T-helper 22 cell (primary cell): Measurements from ENCODE around the gene RAI1.

Experiments used
- DNase-seq: peaks from one replicate; pipeline ENCODE4 v3.0.0-alpha.2; 2020; ENCODE audit warnings: low read depth

The RAI1 gene

DNA sequence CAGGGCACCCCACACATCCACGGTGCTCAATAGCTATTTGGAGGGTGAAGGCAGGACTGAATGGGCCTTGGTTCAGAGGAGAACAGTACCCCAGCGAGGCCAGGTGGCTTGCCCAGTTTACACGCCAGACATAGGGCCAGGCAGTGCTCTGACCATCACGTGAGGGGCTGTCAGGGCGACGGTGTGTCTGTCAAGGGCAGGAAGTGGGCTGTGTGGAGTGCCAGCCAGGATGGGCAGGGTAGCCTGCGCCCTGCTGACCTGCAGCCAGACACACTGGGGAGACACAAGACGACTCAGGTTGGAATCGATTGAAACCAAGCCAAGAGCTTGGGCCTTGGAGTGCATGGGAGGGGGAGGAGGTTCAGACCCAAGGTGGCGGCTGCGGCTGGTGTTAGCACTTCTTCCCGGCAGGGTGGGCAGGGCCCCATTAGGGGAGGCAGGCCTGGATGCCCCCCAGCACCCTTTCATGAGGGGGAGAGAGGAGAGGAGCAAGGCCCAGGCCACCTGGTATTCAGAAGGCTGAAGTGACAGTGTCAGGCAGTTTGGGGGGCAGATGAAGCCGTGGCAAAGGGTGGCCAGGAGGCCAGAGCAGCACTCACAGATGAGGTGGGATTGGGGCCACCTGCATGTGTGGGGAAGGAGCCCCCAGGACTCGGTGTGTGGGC is 87.3 kb downstream of the RAI1 start:
- no peak for DNase-seq

DNA sequence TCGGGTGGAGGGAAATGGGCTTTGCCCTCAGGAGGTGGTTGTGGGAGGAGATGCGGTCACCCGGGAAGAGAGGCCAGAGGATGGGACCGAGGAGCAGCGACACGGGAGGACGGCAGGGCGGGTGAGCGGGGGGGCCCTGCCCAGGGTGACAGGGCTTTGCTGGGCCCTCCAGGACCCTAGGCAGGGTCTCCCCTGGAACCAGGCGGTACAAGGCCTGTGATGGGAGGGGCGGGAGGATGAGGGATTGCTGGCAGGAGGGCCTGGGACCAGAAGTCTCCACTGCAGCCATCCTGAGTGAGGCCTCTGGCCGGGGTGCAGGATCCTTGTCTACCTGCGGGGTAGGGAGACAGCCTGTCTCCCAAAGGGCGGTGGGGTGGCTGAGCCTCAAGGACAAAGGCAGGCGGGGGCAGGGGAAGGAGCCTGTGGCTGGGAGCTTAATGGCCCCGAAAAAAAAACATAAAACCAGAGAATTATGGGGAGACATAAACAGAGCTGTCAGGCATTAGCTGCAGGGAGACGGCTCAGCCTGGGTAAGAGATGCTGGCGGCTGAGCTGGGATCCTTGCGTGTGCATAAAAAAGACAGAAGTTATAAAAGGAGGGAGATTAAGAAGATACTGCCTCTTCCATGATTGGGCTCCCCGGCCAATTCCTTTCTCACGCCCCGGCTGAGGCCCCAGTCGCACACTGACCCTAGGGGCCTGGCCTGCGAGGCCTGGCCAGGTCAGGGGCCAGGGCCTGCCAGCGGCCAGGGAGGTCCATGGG is 88.8 kb downstream of the RAI1 start:
- no peak for DNase-seq

DNA sequence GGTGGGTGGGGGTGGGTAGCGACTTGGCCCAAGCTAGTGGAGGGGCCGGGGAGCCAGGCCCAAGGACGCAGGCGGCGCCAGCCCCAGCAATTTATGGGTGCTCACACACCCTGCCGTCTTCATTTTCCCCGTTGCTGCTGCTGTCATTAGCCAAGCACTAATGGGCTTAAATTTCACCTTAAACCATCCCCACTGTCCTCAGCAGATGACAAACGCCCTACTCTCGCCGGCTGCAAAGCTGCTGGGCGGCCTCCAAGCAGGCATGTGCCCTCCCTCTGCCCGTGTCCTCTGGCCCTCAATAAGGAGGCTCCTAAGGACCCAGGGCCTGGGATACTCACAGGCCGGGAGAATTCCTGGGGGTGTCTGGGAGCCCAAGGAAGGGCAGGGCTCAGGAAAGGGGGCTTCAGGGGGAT is 89.4 kb downstream of the RAI1 start:
- no peak for DNase-seq

DNA sequence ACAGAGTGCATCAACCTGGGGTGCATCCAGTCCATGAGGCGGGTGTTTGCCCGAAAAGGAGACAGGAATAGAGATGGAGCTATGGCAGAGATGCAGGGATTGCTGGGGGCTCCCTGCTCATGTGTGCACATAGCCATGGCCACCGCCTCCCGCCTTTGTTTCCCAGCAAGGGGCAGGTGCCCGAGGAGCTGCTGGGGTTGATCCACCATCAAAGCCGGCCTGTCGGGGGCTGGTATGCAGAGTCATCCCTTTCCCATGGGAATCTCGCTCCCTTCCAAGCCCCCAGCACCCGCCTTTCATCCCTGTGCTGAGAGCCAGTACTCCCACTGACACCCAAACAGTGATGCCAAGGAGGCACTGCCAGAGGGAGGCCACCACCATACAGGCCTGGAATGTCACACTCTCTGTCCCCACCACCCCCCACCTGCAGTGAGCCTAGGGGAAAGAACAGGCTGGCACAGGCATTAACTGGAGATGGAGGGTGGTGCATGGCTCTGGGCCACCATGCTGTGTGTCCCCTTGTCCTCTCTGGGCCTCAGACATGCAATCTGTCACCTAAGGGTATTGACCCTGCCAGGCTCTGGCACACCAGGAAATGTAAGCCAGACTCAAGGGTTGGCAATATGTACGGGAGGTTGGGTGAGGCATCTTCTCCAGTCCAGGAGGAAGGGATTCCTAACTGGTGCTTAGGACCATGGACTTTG is 90.4 kb downstream of the RAI1 start:
- no peak for DNase-seq

DNA sequence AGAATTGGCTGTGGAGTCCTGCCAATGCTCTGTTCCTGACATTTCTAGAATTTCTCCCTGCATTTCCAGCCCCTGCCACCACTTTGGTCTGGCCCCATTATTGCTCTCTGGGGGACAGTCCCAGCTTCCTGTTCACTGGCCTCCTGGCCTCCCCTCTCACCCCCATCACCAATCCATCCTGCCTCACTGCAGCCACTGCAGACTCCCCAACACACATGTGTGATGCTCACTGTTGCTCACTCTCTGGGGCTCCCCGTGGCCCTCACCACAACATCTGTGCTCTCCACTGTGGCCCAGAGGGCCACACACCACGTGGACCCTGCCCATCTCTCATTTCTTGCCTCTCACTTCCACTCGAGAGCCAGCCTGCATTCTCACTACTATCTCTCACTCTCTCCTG is 91.0 kb downstream of the RAI1 start:
- no peak for DNase-seq

DNA sequence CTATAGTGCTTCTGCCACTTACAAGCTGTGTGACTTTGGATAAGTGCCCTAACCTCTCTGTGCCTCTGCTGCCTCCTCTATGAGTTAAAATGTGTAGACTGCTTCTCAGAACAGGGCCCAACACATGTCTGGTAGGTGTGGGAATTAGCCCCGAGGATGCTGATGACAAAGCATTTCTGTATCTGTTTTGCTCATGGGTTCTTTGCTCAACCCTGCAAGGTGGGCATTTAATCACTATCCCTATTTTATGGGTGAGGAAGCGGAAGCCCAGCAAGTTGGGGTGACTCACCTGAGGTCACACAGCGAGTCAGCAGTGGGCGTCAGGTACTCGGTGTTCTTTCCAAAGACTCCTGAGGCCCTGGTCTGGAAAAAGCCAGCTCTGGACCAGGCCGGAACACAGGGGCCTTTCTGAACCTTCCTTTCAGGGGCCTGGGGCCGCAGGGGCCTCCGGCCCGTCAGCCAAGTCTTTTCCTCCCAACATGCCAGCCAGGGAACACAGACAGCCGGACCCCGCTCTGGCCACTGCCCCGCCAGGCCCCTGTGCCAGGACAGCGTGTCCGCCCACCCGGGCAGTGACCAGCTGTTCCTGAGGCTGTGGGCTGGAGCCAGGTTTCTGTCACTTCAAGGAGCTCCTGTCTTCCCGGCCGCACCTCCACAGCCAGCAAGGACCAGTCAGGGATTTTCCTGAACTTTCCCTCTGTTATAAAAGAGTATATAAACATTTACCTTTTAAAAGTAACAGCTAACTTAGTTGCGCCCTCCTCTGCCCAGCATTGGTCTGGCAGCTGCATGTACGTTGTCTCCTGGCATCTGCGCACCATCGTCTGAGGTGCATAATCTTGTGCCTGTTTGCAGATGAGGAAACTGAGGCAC is 93.0 kb downstream of the RAI1 start:
- no peak for DNase-seq

DNA sequence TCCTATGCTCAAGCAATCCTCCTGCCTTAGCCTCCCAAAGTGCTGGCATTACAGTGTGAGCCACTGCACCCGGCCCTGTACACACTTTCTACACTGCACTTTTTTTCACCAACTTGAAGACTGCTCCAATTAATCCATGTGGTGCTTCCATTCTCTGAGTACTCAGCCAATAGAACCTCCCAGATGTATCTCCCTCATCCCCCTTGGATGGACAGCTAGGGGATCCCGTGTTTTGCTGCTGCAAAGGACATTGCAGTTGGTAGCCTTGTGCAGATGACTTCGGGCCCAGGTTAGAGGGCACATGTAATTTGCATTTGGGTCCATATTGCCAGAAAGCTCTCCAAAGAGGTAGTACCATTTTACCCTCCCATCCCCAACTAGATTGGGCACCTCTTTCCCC is 95.6 kb downstream of the RAI1 start:
- no peak for DNase-seq

DNA sequence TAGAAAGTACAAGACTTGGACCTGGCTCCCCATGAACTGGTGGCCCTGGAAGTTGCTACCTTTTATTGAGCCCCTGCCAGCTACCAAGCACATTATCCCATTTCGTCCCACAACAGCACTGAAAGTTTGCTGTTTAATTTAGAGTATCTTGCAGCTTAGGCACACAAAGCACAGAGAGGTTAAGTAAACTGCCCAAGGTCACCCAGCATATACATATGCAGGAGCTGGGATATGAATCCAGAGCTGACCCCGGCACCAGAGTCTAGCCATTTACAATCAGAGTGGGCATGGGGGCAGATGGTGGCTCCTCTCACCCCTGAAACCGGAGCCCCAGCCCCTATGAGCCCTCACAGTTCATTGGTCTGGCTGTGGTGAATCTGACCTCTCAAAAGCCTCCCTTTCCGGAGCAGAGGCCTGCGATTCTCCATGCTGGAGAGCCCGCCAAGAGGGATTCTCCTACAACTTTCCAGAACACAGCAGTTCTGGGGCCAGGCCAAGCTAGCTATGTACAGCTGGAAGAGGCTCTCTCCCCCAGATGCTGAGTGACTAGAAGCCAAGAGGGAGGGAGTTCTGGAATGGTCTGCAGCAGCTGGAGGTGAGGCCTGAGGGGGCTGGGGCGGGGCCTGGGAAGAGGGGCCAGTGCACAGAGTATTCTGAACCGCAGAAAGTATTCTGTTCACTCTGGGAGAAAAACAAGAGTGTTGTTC is 97.2 kb downstream of the RAI1 start:
- no peak for DNase-seq

DNA sequence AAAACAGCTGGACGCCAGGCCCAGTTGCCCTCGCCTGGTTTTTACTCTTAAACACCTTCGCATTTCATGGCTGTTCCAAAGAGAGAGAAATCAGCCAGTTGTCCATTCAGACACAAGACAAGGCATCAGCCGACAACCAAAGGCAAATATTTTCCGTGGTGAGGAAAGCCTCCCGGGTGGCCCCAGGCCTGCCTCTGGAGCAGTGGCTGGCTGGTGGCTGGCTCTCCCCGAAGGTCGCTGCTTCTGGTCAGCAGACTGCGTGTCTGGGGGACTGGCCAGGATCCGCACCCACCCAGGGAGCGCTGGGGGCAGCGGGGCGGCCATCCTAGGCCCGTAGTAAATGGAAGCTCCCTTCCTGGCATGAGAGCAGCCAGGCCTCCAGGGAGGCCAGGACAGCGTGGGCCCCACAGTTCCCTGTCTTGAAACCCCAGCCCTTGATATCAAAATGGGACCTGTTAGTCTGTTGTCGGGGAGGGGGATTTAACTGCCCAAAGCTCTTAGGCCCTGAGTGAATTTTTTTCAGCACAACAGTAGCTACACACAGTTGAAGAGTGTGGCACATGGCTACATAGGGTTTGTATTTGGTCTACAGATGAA is 97.9 kb downstream of the RAI1 start:
- no peak for DNase-seq

DNA sequence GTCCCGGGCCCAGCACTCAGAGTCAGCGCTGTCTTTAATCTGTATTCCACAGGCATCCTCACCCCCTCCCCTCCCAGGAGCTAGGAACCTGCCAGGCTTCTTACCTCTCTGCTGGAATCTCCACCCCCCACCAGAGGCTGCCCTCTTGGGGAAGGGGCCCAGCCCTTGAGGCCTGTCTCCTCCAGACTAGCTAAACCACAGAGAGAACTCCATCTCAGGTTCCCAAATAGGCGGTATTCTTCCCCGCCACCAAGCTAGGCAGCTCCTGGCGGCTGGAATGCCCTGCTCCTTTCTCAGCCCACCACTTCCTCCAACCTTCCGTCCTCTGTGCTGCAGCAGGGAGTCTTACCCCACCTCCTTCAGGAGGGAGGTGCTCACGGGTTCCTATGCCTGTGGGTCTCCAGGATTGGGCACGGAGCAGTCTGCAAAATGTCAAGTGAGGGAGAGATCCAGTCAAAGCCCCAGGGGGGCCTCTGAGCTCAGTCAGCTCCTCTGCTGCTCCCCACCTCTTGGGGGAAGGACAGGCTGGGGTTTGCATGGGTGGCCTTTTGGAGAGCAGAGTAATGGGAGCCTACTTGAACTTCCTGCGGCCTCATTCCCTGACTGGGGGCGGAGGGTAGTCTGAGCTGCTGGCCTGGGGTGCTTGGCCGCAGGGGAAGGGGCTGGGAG is 99.8 kb downstream of the RAI1 start:
- DNase-seq = no peak

DNA sequence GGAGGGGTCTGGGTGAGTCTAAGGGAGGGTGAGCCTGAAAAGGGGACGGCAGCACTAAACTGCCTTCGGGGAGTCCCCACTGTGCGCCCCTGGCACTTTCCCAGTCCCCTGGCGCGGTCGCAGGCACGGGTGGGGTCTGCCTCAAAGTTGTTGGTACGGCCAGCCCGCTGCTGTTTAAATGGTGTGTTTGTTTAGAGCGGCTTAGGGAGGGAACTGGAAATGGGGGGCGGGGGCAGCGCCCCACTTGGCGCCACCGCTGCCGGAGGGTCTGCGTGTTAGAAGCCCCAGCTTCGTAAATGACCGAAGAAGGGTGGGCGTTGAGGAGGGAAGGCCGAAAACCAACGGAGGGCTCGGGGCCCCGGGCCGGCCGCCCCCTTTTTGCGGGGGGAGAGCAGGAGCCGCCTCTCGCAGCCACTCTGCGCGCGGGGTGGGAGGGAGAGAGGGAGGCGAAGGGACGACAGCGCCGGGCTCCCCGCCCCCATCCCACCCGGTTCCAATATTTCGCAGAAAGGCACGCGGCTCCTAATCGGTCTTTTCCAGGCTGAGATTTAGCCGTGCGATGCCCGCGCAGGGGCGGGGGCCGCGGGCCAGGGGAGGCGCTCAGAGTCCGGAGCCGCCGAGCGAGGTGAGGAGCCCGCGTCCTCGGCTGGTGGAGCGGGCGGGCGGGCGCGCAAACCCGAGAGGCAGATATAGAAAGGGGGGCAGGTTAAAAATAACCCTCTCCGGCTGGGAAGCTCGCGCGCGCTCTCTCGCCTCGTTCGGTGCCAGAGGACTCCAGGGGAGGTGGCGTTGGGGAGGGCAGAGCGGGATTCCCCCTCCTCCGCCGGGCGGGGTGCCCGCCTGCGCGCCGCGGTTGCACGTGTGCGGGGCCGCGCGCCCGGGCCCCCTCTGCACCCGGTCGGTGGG is 100.6 kb downstream of the RAI1 start:
- DNase-seq = no peak

DNA sequence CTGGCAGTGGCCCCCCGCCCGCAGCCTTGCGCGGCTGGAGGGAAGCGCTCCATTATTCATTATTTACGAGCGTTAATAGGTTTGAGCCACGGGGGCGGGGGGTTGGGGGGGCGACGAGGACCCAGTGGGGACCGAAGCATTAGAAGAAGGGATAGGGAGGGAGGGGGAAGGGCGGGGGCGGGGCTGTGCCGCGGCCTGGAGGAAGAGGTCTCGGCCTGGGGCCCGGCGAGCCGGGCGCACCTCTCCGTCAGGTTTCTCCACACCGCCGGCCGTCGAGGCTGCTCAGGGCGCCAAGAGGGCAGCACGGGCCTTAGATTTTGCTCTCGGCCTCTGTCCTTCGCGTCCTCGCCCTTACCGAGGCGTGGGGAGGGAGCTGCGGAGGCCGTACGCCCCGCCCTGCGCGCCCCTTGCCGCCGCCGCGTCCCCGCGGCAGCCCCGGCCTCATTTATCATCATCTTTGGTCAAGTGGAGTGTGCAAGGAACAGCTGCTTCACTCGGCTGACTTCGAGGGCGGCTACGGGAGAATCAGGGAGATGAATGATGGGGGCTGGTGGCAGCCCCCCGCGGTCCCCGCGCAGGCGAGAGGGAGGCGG is 101.4 kb downstream of the RAI1 start:
- DNase-seq = no peak

DNA sequence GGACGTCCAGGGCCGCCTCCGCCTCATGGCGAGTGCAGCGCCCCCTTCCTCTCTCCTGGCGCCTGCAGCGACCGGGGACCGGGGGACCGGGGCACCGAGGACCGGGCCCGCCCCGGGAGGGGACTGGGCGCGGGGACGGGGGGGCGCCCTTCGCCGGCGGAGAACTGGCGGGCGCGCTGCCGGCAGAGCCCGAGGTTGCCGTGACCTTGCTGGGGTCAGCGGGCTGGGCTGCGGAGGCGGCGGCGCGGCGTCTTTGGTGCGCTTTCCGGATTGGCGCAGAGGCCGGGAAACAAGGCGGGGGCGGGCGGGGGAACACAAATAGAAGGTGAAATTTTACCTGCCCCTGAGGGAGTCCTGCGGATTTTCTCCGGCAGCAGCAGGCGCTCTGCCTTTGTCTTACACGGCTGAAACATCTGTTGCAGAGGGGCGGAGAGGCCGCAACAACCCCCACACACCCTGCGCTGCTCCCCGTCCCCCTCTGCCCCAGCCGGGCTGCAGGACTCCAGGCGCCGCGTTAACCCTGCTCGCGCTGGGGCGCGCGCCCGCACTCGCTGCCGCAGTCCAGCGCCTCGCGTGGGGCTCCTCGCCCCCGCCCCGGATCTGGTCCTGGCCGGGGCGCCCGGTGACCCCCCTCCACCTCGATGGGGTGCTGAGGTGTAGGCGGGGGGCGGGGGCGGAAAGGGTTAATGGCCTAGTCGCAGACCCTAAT is 102.0 kb downstream of the RAI1 start:
- DNase-seq = peak; percentile 41

DNA sequence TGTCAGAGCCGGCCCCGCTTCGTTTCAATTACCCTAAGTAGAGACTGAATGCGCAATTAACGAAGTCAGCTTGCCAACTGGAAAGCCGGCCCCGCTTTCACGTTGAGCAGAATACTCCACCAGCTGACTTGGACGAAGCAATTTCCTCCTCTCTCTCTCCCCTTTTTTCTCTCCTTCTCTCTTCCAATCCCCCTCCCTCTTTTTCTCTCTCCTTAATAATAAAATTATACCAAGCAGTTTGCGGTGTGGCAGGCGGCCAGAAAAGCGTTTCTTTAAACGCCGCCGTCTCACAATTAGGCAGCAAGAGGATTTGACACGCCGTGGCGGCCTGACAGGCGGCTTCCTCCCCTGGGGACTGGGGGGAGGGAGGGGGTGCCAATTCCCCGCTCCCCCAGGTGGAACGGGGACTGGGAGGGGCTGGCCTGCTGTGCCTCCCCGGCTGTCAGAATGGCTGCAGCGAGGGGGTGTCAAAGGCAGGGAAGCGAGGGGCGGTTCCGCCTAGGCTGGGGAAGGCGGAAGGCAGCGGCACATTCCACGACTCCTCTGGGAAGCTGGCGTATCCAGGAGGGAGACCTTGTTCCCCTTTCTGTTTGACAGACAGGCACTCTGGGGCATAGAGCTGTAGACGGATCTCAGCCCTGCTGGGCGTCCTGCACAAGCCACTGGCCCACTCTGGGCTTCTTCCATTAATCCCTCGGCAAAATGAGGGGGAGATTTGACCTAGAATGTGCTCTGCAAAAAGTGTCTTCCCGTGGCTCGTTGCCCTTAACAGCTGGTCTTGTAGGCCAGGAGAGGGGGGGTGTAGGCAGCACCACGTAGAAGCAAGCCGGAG is 102.8 kb downstream of the RAI1 start:
- no peak for DNase-seq

DNA sequence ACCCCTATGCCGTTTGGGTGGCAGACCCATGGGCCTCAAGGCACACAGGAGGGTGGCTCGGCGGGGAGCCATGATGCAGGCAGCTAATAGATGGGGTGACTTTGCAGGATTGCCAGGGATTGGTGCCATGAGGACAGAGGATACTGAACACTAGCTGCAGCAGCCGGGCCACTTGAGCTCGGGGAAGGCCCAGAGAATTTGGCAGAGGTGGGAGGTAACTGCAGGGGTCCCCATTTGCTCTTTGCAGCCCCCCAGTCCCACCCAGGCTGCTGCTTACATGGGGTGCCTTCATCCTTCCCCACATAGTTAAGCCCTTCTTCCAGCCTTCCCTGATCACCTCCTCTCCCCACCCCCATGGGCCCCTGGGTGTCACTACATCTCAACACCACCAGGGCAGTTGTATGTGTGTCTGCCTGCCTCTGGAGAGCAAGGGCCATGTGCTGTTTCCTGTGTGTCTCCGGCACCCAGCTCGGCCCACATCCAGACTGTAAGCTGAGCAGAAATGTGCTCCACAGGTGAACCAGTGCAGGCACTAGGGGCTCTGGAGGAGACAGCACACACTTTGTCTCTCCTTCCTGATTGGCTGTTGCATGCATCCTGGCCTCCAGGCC is 103.5 kb downstream of the RAI1 start:
- DNase-seq = no peak

DNA sequence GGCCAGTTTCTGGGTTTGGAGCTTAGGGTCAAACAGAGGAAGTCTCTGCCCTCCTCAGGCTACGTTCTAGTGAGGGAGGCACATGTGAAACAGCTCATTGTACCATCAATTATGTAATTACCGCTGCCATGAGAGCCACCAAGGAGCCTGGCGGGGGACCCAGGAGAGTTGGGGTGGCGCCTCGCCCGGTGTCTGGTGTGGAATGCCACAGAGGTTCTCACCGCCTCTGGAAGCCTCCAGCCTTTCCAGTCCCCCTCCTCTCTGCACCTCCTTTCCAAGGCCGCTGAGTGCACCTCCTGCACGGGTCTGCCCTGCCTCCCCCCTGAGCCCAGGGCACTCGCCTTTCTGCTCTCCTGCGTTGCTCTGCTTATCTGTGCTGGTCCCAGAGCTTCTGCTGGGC is 104.1 kb downstream of the RAI1 start:
- DNase-seq = no peak

DNA sequence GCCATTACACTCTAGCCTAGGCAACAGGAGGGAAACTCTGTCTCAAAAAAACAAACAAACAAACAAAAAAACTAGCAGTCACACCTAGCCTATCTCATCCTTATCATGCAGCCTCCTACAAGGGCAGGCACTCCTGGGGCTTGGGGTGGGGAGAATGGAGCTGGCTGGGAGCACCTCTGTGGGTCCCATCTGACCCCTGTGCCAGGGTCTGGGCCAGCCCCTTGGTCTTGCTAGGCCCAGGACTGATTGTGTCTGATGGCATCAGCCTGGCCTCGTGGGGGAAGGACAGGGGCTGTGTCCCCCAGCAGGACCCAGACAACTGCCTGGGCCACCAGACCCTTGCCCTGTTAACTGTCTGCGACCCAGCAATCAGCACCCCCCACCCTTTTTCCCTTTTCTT is 105.7 kb downstream of the RAI1 start:
- DNase-seq = no peak
